HEK293 (cell line): ENCODE data around the gene RASAL2.

Experiments used
- HOXA7 ChIP-seq: sonication (generic); formaldehyde crosslinking; IDR thresholded peaks from 2 replicates; pipeline ENCODE4 v1.8.1; 2022; ENCODE audit warnings: missing genetic modification reagents, borderline replicate concordance
- REST ChIP-seq: fragments of 450-650 bp; formaldehyde crosslinking; IDR thresholded peaks from 2 replicates; pipeline ENCODE4 v1.5.1; 2016; ENCODE audit warnings: missing biosample characterization, missing genetic modification characterization

- no peak for TF ChIP-seq HOXA7 (CRISPR knock-in tag)
- no peak for TF ChIP-seq REST (tag by site-specific recombination)
Observed at GRCh38 chr1:178143730-178144690, 50.1 kb downstream of the RASAL2 start.
